Left forelimb (tissue), 1 donor: ENCODE data around the gene DCTN5.
"Not testable (repeated sequence)": the region's sequence is repeated elsewhere in the genome, so short reads cannot be mapped to it uniquely, and the experiment has no call there.

Experiments used
- DNase-seq: peaks from one replicate; pipeline ENCODE4 v3.0.0-alpha.2; 2018; ENCODE audit warnings: low spot score

Gene DCTN5

GRCh38 chr16:23694265-23694643 lies 53.0 kb downstream of the DCTN5 start:
- DNase-seq: no peak

DNA sequence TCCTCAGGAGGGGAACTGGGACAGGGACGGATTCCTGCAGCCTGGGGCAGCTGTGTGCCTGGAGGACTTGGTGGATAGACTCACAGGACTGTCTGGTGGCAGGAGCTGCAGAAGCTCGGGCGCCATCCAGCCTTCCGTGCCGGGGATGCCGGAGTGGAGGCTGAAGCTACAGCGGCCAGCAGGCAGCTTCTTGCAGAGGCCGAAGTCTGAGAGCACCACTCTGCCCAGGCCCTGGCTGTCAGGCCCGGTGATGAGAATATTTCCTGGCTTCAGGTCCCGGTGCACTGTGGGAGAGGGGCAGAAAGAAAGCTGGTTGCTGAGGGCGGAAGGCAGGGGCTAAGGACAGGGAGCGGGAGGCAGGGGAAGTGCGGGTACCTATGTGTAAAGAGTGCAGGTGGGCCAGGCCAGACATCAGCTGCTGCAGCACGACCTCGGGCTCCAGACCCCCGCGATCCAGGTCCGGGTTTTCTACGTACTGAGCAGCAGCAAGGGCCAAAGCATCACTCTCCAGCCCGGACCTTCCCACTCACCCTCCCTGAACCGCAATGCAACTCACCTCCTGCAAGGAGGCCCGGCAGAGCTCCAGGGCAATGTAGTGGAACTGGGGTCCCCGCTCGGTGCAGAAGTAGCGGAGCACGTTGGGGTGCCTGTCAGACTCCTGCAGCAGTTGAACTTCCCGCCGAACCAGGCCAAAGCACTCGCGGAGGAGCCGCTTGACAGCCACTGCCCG lies 53.5 kb downstream of the DCTN5 start:
- no peak for DNase-seq

- DNase-seq: no peak
These were observed 54.5 kb downstream of the DCTN5 start for GRCh38 chr16:23695756-23696155.

DNA sequence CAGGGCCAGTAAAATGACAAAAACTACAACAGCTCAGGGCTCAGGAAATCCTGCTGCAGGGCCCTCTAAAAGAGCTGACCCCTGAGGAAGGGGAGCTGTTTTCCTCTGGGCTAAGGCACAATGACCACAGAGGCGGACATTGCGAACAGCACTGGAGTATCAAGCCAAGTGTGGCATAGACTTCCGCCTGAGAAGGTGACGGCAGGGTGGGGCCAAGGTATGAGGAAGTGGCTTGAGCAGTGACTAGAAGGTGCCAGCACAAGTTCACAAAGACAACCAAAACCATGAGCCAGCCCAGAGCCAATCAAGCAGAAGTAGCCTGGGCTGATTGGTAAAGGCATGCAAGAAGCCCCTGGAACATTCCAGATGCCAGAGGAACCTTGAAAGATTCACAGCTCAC lies 57.8 kb downstream of the DCTN5 start:
- DNase-seq: no peak

GRCh38 chr16:23700093-23700492 lies 58.8 kb downstream of the DCTN5 start:
- no peak for DNase-seq

- no peak for DNase-seq
These were observed 59.2 kb downstream of the DCTN5 start for GRCh38 chr16:23700509-23700908.

DNA sequence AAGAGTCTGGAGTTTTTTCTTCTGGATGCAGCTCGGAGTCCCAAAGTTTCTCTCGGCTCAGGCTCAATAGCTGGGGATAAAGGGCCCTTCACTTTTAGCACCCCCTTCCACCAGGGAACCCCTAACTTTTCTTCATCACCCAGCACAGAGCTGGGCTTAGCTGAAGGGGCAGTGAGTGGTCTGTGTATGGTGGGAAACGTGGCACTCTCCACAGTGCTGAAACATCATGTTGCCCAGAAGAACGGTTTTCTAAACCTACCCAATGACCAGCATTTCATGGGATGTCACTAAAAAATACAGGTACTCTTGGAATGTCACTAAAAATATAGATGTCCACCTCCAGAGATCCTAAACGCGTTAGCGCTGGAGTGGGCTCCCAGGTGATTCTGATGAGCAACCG lies 59.8 kb downstream of the DCTN5 start:
- DNase-seq: no peak

DNA sequence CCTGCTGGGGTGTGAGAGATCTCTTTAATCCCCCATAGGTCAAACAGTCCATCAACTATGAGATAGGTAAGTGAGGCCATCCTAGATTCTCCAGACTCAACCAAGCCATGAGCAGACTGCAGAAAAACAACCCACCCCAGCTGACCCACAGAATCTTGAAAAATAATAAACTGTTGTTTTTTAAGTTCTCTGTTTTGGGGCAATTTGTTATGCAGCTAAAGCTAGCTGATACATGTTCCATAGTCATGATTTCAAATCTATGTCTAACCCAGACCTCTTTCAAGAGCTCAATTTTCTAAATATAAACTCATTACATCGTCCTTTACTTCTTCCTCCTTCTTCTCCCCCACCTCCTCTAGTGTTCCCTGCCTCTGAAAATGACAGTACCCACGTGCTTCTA lies 61.7 kb downstream of the DCTN5 start:
- no peak for DNase-seq

DNA sequence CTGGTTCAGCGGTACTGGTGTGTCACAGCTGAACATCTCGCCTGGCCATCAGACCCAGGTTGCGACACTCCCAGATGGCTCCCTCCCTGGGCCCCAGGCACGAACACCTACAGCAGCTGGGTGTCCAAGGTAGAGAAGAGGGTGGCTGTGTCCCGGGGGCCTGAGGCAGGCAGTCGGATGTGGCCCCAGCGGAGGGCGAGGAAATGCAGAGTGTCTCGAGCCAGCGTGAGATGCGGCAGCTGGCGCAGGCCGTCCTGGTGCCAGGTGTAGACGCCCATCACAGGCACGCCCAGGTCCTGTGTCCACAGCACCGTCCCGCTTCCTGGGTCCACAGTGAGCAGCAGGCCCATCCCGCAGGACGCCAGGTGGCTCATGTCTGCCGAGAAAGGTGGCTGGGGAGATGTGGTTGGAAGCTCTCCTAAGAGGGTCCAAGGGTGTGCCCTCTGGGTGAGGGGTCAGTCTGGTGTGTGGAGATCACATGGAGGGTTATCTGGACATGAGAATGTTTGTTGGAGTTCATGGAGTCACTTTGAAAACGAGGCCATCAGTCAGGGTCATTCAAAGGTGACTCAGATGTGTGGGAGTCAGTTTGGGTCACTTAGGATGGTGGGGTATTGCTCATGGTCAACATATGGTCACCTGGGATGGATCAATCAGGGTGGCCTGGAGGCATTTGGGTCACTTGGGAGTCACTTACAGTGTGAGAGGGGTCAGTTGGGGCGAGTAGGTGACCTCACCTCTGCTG lies 63.7 kb downstream of the DCTN5 start:
- DNase-seq: no peak

GRCh38 chr16:23705517-23705902 lies 64.2 kb downstream of the DCTN5 start:
- no peak for DNase-seq

DNA sequence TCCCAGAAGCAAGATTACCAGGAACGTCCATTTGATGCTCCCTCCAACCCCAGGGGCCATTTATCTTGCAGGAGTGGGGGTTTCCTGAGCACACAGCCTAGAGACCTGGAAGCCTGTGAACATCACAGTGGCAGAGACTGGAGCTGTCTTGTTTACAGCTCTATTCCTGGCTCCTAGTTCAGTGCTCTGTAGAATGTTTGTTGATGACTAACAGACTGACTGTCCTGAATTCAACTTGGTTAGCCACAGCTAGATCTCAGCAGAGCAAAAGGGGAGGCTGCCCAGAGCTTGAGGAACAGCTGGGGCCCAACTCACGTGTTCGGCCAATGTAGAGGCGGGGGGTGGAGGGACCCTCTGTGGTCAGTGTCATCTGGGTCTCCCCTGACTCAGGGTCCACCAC lies 65.2 kb downstream of the DCTN5 start:
- no peak for DNase-seq

GRCh38 chr16:23709536-23709935 lies 68.3 kb downstream of the DCTN5 start:
- no peak for DNase-seq

DNA sequence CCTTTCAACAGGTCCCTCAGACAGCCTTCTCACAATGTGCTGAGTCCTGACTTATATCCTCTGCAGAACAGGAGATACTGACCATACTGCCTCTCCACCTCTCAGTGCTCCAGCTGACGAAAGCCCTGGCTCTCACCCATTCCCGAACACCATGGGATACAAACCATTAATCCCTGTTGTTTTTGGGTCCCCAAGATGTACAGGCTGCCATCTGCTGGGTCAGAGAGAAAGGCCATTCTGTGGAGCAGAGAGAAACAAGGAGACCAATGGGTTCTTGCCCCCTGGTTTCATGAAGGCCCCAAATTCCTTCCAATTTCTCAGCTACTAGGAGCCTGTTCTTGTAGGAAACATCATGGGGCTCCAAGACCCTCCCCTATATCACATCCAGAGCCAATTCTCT lies 68.7 kb downstream of the DCTN5 start:
- DNase-seq: no peak

GRCh38 chr16:23710504-23710903 lies 69.2 kb downstream of the DCTN5 start:
- DNase-seq: no peak

DNA sequence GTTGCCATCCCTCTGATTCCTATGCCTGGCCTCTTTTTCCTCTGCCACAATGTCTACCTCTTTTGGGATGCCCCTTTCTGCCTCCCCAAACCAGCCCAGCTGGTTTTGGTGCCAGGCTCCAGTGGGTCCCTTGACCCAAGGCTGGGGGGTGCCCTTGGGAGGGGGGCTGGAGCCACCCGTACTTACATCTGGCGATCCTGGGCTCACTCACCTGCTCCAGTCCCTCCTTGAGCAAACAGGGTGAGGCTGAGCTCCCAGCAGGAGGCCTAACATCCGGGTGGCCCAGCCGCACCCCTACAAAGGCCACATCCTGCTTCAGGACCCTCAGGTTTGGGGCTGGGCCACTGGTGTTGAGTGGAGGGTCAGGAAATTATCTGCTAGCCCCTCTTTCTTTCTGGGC lies 70.5 kb downstream of the DCTN5 start:
- DNase-seq: no peak

GRCh38 chr16:23712976-23713375 lies 71.7 kb downstream of the DCTN5 start, which contains the start of gene ERN2:
ERN2 (minus strand) TSS chr16:23713222; CDS start chr16:23713187, 35 bp downstream.
- DNase-seq: no peak

DNA sequence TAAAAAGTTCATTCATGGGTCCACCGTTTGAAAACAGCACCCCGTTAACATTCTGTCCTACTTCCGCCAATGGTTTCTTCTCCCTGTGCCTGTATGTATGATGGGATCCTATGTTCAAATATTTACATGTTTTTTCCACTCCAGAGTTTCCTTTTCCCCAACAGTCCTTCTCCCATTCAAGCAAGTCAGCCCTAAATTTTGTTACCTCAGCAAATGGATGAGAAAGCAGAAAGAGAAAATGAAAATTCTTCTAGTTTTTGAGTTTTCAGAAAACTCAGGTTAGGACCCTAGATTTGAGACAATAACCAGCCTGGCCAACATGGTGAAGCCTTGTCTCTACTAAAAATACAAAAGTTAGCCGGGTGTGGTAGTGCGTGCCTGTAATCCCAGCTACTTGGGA lies 75.2 kb downstream of the DCTN5 start:
- DNase-seq: no peak

GRCh38 chr16:23722613-23723240 lies 81.5 kb downstream of the DCTN5 start:
- not testable (repeated sequence) for DNase-seq

DNA sequence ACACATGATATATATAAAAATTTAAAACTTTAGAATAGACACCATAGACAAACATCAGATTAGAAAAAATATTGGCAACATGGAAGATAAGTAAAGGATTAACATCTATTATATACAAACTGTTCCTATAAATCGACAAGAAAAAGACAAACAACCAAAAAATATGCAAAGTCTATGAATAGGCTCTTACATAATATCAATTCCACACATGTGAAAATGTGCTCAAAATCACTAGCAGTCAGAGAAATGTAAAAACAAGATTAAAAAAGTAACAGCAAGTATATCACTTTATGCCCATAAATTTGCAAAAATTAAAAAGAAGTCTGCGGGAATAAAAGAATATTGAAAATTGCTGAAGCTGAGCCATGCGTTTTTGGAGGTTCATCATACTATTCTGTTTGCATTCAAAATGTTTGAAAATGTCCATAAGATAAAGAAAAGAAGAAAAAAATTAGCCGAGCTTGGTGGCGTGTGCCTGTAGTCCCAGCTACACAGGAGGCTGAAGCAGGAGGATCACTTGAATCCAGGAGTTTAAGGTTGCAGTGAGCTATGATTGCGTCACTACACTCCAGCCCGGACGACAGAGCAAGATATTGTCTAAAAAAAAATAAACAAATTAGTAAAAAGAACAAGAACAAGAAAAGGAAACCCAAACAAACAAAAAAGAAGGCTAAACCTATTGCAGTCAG lies 83.0 kb downstream of the DCTN5 start:
- DNase-seq: no peak

- no peak for DNase-seq
These were observed 83.5 kb downstream of the DCTN5 start for GRCh38 chr16:23724785-23725131.

- no peak for DNase-seq
These were observed 85.4 kb downstream of the DCTN5 start for GRCh38 chr16:23726710-23727109.
